ENCODE results near the gene NR1I2. TPM values are rescaled to one million over a fixed set of nuclear protein-coding genes. Genes with fewer than 3 reads are reported as not detected.

Gene NR1I2
- polyA plus RNA-seq, 2 of the 4 experiments (the other 2 are of a cell fraction): not detected

- POLR2A ChIA-PET: no interaction called here
- no peaks in the 10 kb centered on the region for H3K9me3 ChIP-seq
- no peak for TF ChIP-seq HOXA7 (CRISPR knock-in tag; IDR thresholded peaks at IDR 0.05)
- TF ChIP-seq EHMT2 (IDR thresholded peaks at IDR 0.05; ENCODE audit: low read depth): no peak
- TF ChIP-seq HDAC2 (IDR thresholded peaks at IDR 0.05): no peak
- TF ChIP-seq HOXB13 (CRISPR knock-in tag; IDR thresholded peaks at IDR 0.05; ENCODE audit: low read depth): no peak
- TF ChIP-seq JUN (IDR thresholded peaks at IDR 0.05): no peak
- no peak for TF ChIP-seq GATA3 (IDR thresholded peaks at IDR 0.05; ENCODE audit: borderline replicate concordance)
- TF ChIP-seq FOSB (CRISPR knock-in tag; IDR thresholded peaks at IDR 0.05): no peak
- TF ChIP-seq FOXS1 (CRISPR knock-in tag; IDR thresholded peaks at IDR 0.05): no peak
- no peak for TF ChIP-seq BCL3 (IDR thresholded peaks at IDR 0.05)
- no peak for TF ChIP-seq CHD4 (IDR thresholded peaks at IDR 0.05; ENCODE audit: borderline replicate concordance)
- no peak for TF ChIP-seq RFX5 (IDR thresholded peaks at IDR 0.05)
- no peak overlapping the region for H3K4me3 ChIP-seq
- CTCF ChIA-PET: interaction anchor here (1.0 kb wide), 1 partner anchor 10 kb away, joined by 4 read pairs; no protein-coding TSS in a partner anchor
- ATAC-seq (no peak), FAIRE-seq (no peak), DNase-seq (ENCODE audit: low read depth in 1 of 2, low spot score in 1 of 2) (no peak)
- H3K27ac ChIP-seq: no peak overlapping the region
- H3K4me1 ChIP-seq: no peaks in the 10 kb centered on the region
- H3K4me2 ChIP-seq: no peak overlapping the region
- 12% methylated on average over 3 of the region's 3 CpGs for WGBS (ENCODE audit: missing lambda C conversion rate)
Observed at GRCh38 chr3:119746423-119746822, 35.5 kb upstream of the NR1I2 start.

- ChIA-PET CTCF (interaction anchor here (1.0 kb wide), 1 partner anchor 9 kb away, joined by 4 read pairs; no protein-coding TSS in a partner anchor), POLR2A (no interaction called here)
- ATAC-seq (no peak), FAIRE-seq (no peak), DNase-seq (ENCODE audit: low read depth in 1 of 2, low spot score in 1 of 2) (no peak)
- Histone ChIP-seq H3K4me2 (no peak overlapping the region), H3K9me3 (no peaks in the 10 kb centered on the region), H3K4me1 (no peaks in the 10 kb centered on the region), H3K4me3 (no peak overlapping the region), H3K27ac (no peak overlapping the region)
- TF ChIP-seq CHD2 (IDR thresholded peaks at IDR 0.05; ENCODE audit: low read length, partially characterized antibody) (no peak), EHMT2 (IDR thresholded peaks at IDR 0.05; ENCODE audit: low read depth) (no peak), HOXA7 (CRISPR knock-in tag; IDR thresholded peaks at IDR 0.05) (no peak), TP53 (CRISPR knock-in tag; IDR thresholded peaks at IDR 0.05) (no peak), HES2 (IDR thresholded peaks at IDR 0.05) (no peak), MAZ (IDR thresholded peaks at IDR 0.05; ENCODE audit: borderline replicate concordance, low read depth, low read length) (no peak), GATA3 (IDR thresholded peaks at IDR 0.05; ENCODE audit: borderline replicate concordance) (no peak), USF2 (IDR thresholded peaks at IDR 0.05) (no peak), NR3C1 (IDR thresholded peaks at IDR 0.05) (no peak), POLR2AphosphoS2 (conservative IDR thresholded peaks at IDR 0.05; ENCODE audit: low read length) (no peak), BCL3 (IDR thresholded peaks at IDR 0.05) (no peak), NFE2L2 (conservative IDR thresholded peaks at IDR 0.05; ENCODE audit: low read length) (no peak), BHLHE40 (IDR thresholded peaks at IDR 0.05; ENCODE audit: low read depth, low read length) (no peak)
- WGBS (ENCODE audit: missing lambda C conversion rate): 59% methylated on average over 4 of the region's 4 CpGs
Observed at GRCh38 chr3:119747357-119747756, 34.5 kb upstream of the NR1I2 start.

GRCh38 chr3:119748991-119749390, 32.9 kb upstream of the NR1I2 start:
- H3K9me3 ChIP-seq: peaks cover 8% of the 10 kb centered on the region; the same call in 2 of the 3 replicates
- no peak overlapping the region for H3K4me3 ChIP-seq
- no peak for FAIRE-seq
- 21% methylated on average over 1 of the region's 1 CpG for WGBS (ENCODE audit: missing lambda C conversion rate)
- no peak for ATAC-seq
- no peaks in the 10 kb centered on the region for H3K4me1 ChIP-seq
- DNase-seq (ENCODE audit: low read depth in 1 of 2, low spot score in 1 of 2): no peak
- CTCF ChIA-PET: no interaction called here
- H3K4me2 ChIP-seq: no peak overlapping the region
- H3K27ac ChIP-seq: no peak overlapping the region
- POLR2A ChIA-PET: no interaction called here
- TF ChIP-seq E2F6 (IDR thresholded peaks at IDR 0.05; ENCODE audit: borderline replicate concordance, low read depth) (no peak), GATA3 (IDR thresholded peaks at IDR 0.05; ENCODE audit: borderline replicate concordance) (no peak), RFX5 (IDR thresholded peaks at IDR 0.05) (no peak), POLR2AphosphoS2 (conservative IDR thresholded peaks at IDR 0.05; ENCODE audit: low read length) (no peak), RCOR1 (IDR thresholded peaks at IDR 0.05; ENCODE audit: low read depth, low read length) (no peak), HOXB13 (CRISPR knock-in tag; IDR thresholded peaks at IDR 0.05; ENCODE audit: low read depth) (no peak), RNF2 (IDR thresholded peaks at IDR 0.05; ENCODE audit: borderline replicate concordance, low read depth) (no peak), HOXA7 (CRISPR knock-in tag; IDR thresholded peaks at IDR 0.05) (no peak), ZFP36 (IDR thresholded peaks at IDR 0.05; ENCODE audit: borderline replicate concordance, partially characterized antibody) (no peak), SREBF2 (IDR thresholded peaks at IDR 0.05) (no peak), BCL3 (IDR thresholded peaks at IDR 0.05) (no peak), PBX3 (IDR thresholded peaks at IDR 0.05) (no peak)

Measured in A549 (cell line).